Neural cell (in vitro differentiated cells): ENCODE data around the gene UGGT1. TPM values are rescaled to one million over a fixed set of nuclear protein-coding genes. Genes with fewer than 3 reads are reported as not detected.

Source experiments
- polyA plus RNA-seq: library from polyadenylated mRNA; depleted of rRNA; stranded (reverse); fragments of >200 nt; gene quantifications from 2 replicates; pipeline ENCODE4 v1.2.3, GENCODE V29; 2014
- small RNA-seq, 3 experiments: library from RNA; depleted of rRNA; stranded (forward); fragments of <200 nt; gene quantifications; one replicate each; pipeline ENCODE3, GENCODE V24; 2012

UGGT1 gene
- polyA plus RNA-seq, 1 donor from 2014 or later = 26.3 TPM

Small RNAs within 50 kb of the gene (small RNA-seq; reads per million reads assigned to genes)
- gene AC108059.2 (0 reads per million in 3 experiments), gene AC108059.3 (0 reads per million in 3 experiments), gene DYNLT3P2 (0 reads per million in 3 experiments), gene RF00019 (0 to 1.2 (median 0) reads per million in 3 experiments)

Other genes with a start within 250 kb of the UGGT1 start
- gene POLR2D, start 233.0 kb upstream of the UGGT1 start, polyA plus RNA-seq = 20.8 and 27.2 TPM in 2 replicates
- 19.5 and 23.3 TPM in 2 replicates for gene AMMECR1L, start 205.2 kb upstream of the UGGT1 start, polyA plus RNA-seq
- 5.6 and 5.8 TPM in 2 replicates for gene SAP130, start 63.1 kb upstream of the UGGT1 start, polyA plus RNA-seq
- 44.1 and 46.2 TPM in 2 replicates for gene HS6ST1, start 227.7 kb downstream of the UGGT1 start, polyA plus RNA-seq